Measurements from ENCODE around the gene SETD1A.

The SETD1A gene

GRCh38 chr16:30983898-30984610 is 26.5 kb downstream of the SETD1A start:
- DNase-seq = no peak

DNA sequence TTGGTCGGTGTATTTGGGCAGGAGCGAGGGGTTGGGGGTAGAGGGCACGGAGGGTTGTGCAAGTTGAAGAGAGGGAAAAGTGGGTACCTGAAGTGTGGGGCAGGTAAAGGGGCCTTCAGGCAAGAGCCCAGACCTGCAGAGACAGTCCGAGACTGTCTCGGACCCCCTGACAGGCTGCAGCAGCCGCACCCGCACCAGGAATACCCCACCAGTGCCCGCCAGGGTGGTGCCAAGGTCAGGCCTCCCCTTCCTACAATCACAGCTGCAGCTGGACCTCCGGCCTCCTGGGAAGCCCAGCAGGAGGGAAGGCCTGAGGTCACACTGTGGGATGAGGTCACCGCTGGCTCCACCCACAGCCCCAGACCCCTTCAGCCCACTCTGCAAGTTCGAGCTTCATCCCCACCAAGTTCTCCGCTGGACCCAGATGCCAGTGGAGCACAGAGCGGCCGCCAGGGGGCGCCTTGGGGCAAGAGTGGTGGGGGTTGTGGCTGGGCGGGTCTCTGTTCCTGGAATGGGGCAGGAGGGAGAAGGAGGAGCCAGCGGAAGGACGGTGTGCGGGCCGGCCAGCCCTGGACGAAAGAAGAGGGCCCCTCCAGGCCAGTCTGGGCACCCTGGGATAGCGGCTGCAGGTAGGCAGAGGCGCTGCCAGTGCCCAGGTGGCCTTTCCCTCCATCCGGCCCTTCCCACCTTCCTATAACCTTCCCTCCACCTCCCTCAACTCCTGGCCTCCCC is 27.3 kb downstream of the SETD1A start, which contains the start of gene HSD3B7:
Gene HSD3B7 (plus strand): TSS at position 539 of the 732 bp plus-strand sequence. CDS start 452 bp downstream, outside the sequence.
- peak; percentile 4 for DNase-seq

DNA sequence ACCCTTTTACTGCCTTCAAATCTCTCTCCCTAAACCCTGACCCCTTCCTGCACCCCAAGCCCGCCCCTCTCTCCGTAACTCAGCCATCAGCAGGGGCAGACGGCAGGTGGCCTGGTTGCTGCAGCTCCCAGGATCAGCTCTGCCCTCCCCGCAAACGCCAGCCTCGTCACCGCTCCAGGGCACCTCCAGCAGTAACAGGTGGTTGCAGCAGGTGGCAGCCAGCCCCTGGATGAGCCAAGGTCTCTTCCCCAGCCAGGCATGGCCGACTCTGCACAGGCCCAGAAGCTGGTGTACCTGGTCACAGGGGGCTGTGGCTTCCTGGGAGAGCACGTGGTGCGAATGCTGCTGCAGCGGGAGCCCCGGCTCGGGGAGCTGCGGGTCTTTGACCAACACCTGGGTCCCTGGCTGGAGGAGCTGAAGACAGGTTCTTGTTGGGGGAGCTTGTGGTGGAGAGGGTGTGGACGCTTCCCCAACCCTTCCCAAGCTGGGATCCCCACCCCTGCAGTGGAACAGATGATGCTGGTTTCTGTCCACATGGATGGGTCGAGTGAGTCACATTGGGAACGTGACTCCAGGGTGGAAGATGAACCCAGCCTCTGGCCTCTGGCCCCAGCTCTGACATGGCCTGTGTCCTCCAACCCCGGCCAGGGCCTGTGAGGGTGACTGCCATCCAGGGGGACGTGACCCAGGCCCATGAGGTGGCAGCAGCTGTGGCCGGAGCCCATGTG is 28.0 kb downstream of the SETD1A start:
- DNase-seq = peak; percentile 0

- no peak for DNase-seq
Observed at GRCh38 chr16:30986129-30986991, 28.8 kb downstream of the SETD1A start.

GRCh38 chr16:30987581-30988190 is 30.1 kb downstream of the SETD1A start:
- no peak for DNase-seq

DNA sequence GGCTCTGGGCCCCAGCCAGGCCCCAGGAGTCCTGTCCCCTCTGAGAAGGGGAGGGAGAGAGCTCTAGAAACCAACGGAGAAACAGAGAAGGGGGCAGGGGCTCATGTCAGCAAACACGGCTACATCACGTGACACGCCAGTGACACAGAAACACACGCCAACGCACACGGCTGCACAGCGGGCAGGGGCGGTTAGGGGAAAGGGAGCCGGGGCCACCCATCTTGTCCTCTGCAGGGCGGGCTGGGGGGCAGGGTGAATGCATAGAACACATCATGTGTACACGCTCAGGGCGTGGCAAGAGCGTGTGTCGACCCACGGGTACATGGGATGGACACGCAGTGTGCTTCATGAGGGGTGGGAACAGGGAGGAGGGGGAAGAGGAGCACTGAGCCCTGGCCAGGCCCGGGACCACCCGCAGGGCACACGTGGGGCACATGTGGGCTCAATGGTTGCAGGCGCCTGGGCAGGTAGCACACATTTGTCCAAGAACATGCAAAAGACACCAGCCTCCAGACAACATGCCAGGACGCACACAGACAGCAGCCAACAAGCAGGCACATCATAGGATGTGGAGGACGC is 32.0 kb downstream of the SETD1A start:
- DNase-seq = no peak

DNA sequence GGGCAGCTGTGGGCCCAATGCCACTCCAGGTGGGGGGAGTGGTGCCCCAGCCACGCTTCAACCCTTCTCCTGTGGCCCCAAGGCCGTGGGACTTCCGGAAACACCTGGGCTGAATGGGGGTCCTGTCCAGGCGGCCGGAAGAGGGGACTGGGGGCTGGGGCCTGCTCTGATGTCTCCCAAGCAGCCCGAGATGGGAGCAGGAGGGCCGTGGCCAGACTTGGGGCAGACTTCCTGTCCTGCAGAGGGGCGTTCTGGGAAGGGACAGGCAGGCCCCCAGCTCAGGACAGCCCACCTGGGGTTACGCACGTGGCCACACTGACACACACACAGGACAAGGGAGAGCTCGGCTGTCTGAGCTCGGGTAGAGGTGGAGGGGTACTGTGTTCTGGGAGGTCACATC is 32.6 kb downstream of the SETD1A start:
- DNase-seq = no peak

GRCh38 chr16:30991052-30991451 is 33.5 kb downstream of the SETD1A start:
- no peak for DNase-seq

GRCh38 chr16:30992276-30992780 is 34.8 kb downstream of the SETD1A start:
- no peak for DNase-seq

- DNase-seq = no peak
Observed at GRCh38 chr16:30992931-30993816, 35.6 kb downstream of the SETD1A start.

GRCh38 chr16:30995927-30996323 is 38.4 kb downstream of the SETD1A start:
- DNase-seq = no peak

DNA sequence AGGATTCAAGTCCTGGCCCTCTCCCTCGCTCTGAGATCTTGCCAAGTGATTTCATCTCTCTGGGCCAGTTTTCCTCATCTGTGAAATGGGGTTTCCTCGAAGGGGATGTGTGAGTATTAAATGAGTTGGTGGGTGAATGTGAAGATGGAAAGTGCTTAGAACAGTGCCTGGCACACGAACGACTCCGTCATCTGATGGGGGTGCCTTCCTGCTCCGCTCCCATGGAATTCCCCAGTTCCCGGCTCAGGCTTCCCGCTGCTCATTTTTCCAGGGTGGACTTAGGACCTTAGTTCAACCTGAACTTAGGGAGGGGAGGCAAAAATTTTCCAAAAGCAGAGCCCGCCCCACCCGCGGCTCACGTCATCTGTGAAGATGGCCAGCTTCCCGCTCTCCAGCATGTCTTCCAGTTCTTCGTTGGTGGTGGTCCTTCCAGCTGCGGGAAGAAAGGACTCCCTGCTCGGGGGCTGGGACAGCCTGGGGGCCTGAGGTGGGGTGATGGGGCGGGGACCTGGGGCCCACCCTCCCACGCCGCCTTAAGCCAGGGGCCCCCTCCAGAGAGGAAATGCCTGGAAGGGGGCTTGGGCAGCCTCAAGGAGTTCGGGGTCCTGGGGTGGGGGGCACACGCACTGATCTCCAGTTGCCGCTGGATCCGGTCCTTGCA is 38.9 kb downstream of the SETD1A start:
- no peak for DNase-seq

GRCh38 chr16:30996985-30997724 is 39.6 kb downstream of the SETD1A start:
- DNase-seq = peak; percentile 1

- DNase-seq = no peak
Observed at GRCh38 chr16:30997725-30998711, 40.5 kb downstream of the SETD1A start.

DNA sequence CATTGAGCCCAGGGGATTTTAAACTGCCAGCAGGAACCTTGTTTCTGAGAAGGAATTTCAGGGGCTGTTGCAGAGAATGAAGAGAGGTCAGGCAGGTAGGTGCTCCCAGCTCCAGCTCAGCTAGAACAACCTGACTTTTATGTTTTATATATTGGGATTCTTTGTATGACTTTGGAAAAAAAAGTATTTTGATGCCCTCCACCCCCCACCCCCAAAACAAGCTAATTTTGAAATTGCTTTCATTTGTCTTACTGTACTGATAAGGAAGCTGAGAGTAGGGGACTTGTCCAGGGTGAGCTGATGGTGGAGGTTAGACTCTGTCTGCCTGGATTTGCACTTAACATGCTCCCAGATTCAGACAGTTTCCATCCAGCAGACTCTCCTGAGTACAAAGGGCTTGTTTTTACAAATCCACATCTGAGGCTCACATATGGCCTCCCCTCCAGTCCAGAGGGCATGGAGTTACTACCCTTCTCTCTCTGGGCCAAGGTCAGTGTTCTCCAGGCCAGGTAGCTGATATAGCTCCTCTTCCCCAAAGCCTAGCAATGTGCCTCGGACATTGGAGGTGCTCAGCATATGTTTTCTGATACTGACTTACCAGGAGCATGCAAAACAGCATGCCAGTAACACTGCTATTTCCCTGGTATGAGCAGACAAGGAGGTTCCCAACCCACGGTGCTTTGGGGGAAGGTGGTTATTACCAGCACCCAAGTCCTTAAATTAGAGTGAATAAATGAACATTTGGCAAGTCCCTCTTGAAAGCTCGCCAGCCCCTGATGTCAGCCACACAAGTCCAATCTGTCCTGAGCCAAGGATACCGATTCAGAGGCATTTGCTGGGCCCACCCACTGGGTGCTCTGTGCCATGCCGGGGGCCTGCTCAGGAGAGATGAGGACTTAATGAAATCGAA is 41.6 kb downstream of the SETD1A start:
- no peak for DNase-seq

DNA sequence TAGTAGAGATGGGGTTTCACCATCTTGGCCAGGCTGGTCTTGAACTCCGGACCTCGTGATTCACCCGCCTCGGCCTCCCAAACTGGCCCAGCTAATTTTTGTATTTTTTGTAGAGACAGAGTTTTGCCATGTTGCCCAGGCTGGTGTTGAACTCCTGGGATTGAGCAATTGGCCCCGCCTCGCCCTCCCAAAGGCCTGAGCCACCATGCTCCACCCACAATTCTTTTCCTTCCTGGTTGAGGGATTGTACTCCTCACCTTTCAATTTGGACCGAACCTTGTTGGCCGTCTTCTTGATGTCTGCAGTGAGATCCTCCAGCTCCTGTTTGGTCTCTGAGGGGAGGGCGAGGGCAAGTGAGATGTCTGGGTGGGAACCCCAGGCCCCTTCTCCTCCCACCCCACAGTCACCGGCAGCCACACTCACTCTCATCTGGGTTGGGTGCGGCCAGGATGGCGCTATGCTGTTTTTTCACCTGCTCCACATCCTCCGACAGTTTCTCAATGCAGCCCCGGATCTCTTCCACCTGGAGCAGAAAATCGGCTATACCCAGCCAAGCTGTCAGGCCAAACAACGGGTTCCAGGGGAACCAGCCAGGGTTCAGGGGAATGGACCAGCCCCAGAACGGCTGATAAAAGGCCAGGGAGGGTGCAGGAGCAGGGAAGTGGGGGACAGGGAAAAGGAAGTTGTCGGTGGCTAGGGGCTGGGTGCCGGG is 43.3 kb downstream of the SETD1A start:
- no peak for DNase-seq
